Peyer's patch (tissue), 4 donors: Measurements from ENCODE around the gene CREB3L4.

Source experiments
- POLR2A ChIP-seq, 2 donors: fragments of 450-650 bp; IDR thresholded peaks; one replicate each; pipeline ENCODE4 v1.5.1; 2017; ENCODE audit warnings: antibody characterized with exemption in 2 of 2, mild to moderate bottlenecking in 2 of 2, moderate library complexity in 2 of 2
- TF ChIP-seq, protein P1 (sequence below), 6 experiments: fragments of 450-650 bp in 4 of 6; fragments of 200-600 bp in 2 of 6; sonication (generic) in 1 of 6; IDR thresholded peaks; one replicate each; pipeline ENCODE4 v1.5.1; 2017 to 2019; ENCODE audit warnings: antibody characterized with exemption in 6 of 6, mild to moderate bottlenecking in 3 of 6, moderate library complexity in 1 of 6

DNA sequence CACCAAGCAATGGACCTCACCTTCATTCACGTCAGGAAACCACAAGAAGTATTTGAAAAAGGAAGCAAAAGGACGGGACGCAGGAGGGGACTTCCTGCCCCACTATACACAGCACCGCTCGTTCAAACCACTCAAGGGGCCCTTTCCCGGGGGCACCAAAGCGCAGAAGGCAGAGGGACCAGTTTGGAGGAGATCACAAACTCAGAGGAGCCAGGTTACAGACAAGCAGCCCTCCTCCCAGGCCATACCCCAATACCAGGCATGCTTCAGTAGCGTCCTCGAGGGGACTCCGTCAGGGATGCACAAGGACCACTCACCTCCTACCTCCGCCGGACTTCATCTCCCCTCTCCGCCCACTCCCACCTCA is 10.0 kb upstream of the CREB3L4 start:
- TF ChIP-seq, protein P1, sequence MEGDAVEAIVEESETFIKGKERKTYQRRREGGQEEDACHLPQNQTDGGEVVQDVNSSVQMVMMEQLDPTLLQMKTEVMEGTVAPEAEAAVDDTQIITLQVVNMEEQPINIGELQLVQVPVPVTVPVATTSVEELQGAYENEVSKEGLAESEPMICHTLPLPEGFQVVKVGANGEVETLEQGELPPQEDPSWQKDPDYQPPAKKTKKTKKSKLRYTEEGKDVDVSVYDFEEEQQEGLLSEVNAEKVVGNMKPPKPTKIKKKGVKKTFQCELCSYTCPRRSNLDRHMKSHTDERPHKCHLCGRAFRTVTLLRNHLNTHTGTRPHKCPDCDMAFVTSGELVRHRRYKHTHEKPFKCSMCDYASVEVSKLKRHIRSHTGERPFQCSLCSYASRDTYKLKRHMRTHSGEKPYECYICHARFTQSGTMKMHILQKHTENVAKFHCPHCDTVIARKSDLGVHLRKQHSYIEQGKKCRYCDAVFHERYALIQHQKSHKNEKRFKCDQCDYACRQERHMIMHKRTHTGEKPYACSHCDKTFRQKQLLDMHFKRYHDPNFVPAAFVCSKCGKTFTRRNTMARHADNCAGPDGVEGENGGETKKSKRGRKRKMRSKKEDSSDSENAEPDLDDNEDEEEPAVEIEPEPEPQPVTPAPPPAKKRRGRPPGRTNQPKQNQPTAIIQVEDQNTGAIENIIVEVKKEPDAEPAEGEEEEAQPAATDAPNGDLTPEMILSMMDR (IDR thresholded peaks at IDR 0.05), result no peak
- TF ChIP-seq POLR2A (IDR thresholded peaks at IDR 0.05), result no peak
